ENCODE results near the gene C4orf17. TPM values are rescaled to one million over a fixed set of nuclear protein-coding genes. Genes with fewer than 3 reads are reported as not detected.

Gene C4orf17
- polyA plus RNA-seq, 3 donors: not detected

DNA sequence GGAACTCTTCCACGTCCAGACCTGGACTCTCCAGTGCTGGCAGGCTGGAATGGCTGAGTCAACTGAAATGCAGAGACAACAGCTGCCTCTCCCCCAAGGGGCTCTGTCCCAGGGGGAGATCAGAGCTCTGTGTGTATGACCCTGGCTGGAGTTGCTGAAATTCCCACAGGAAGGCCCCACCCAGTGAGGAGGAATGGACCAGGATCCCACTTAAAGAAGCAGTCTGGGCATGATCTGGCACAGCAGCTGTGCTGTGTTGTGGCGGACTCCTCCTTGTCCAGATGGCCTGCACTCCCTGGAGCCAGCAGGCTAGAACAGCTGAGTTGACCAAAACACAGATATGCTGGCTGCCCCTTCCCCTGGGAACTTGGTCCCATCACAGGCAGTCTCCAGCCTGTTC lies 25.4 kb downstream of the C4orf17 start:
- peaks cover 0 to 4% (median 0%) of the 10 kb centered on the region in 7 donors for H3K9me3 Mint-ChIP-seq
- H3K36me3 Mint-ChIP-seq: no peaks in the 10 kb centered on the region
- Histone ChIP-seq H3K27me3 (ENCODE audit: control insufficient read depth in 2 of 2, insufficient read depth in 2 of 2, low read length in 2 of 2) (no peaks in the 10 kb centered on the region), H3K4me2 (replicated peaks; ENCODE audit: extremely low read depth, low read length, poor library complexity, severe bottlenecking) (no peak overlapping the region), H3K79me2 (ENCODE audit: insufficient read depth, low read length) (no peaks in the 10 kb centered on the region), H3K4me1 (ENCODE audit: control insufficient read depth in 1 of 2, insufficient read depth in 2 of 2, low read length in 2 of 2) (no peaks in the 10 kb centered on the region), H3K36me3 (replicated peaks in 1 of 2; ENCODE audit: control insufficient read depth in 1 of 2, insufficient read depth in 2 of 2, low read length in 2 of 2) (no peaks in the 10 kb centered on the region), H4K20me1 (ENCODE audit: insufficient read depth, low read length) (no peaks in the 10 kb centered on the region), H3K27ac (ENCODE audit: low read depth in 1 of 2, low read length in 2 of 2) (no peak overlapping the region), H3K9ac (ENCODE audit: insufficient read depth, low read length, poor library complexity, severe bottlenecking) (no peak overlapping the region), H3K9me3 (replicated peaks in 1 of 2; ENCODE audit: control insufficient read depth in 1 of 2, insufficient read depth in 1 of 2, low read length in 2 of 2) (no peaks in the 10 kb centered on the region), H3K4me3 (replicated peaks in 1 of 3; ENCODE audit: low read depth in 2 of 3, low read length in 3 of 3) (no peak overlapping the region), H2AFZ (ENCODE audit: insufficient read depth, low read depth, low read length, poor library complexity, severe bottlenecking) (no peak overlapping the region)
- H3K27me3 Mint-ChIP-seq (ENCODE audit: low read depth in 3 of 3): peaks cover 0 to 3% (median 3%) of the 10 kb centered on the region in 3 donors
- TF ChIP-seq, protein P1, sequence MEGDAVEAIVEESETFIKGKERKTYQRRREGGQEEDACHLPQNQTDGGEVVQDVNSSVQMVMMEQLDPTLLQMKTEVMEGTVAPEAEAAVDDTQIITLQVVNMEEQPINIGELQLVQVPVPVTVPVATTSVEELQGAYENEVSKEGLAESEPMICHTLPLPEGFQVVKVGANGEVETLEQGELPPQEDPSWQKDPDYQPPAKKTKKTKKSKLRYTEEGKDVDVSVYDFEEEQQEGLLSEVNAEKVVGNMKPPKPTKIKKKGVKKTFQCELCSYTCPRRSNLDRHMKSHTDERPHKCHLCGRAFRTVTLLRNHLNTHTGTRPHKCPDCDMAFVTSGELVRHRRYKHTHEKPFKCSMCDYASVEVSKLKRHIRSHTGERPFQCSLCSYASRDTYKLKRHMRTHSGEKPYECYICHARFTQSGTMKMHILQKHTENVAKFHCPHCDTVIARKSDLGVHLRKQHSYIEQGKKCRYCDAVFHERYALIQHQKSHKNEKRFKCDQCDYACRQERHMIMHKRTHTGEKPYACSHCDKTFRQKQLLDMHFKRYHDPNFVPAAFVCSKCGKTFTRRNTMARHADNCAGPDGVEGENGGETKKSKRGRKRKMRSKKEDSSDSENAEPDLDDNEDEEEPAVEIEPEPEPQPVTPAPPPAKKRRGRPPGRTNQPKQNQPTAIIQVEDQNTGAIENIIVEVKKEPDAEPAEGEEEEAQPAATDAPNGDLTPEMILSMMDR (IDR thresholded peaks at IDR 0.05): no peak
- WGBS (ENCODE audit: insufficient coverage): 87% methylated on average over 2 of the region's 2 CpGs
- H3K4me3 Mint-ChIP-seq: no peak overlapping the region
- no peaks in the 10 kb centered on the region for H3K4me1 Mint-ChIP-seq
- H3K27ac Mint-ChIP-seq: no peak overlapping the region
- DNase-seq: no peak
- intact Hi-C loops (cut with micrococcal nuclease): no loop called here

DNA sequence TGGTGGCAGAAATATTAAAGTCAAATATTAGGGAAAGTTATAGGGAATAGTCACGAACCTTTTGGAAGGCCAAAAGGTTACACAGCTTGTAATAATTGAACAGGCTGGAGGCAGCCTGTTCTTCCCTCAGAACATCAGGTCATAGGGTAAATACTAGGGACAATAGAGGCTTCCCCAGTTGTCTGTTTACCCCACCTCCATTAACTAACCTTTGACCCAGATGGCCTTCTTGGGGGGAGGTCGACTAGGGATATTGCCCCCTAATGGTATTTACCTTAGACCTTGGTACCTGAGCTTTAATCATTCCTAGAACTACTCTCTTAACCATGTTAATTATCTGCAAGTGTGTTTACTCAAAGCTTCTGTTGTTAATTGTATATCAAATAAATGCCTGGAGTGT lies 26.0 kb downstream of the C4orf17 start:
- TF ChIP-seq, protein P1 (IDR thresholded peaks at IDR 0.05): no peak

More for the DNA sequence above, 26.0 kb downstream of the C4orf17 start:
- Mint-ChIP-seq H3K9me3 (peaks cover 0 to 4% (median 0%) of the 10 kb centered on the region in 7 donors), H3K4me1 (no peaks in the 10 kb centered on the region), H3K4me3 (no peak overlapping the region), H3K27ac (no peak overlapping the region), H3K36me3 (no peaks in the 10 kb centered on the region), H3K27me3 (ENCODE audit: low read depth in 3 of 3) (peaks cover 0 to 3% (median 3%) of the 10 kb centered on the region in 3 donors)
- Histone ChIP-seq H3K27ac (ENCODE audit: low read depth in 1 of 2, low read length in 2 of 2) (no peak overlapping the region), H3K36me3 (replicated peaks in 1 of 2; ENCODE audit: control insufficient read depth in 1 of 2, insufficient read depth in 2 of 2, low read length in 2 of 2) (no peaks in the 10 kb centered on the region), H4K20me1 (ENCODE audit: insufficient read depth, low read length) (no peaks in the 10 kb centered on the region), H2AFZ (ENCODE audit: insufficient read depth, low read depth, low read length, poor library complexity, severe bottlenecking) (no peak overlapping the region), H3K9me3 (replicated peaks in 1 of 2; ENCODE audit: control insufficient read depth in 1 of 2, insufficient read depth in 1 of 2, low read length in 2 of 2) (no peaks in the 10 kb centered on the region), H3K4me1 (ENCODE audit: control insufficient read depth in 1 of 2, insufficient read depth in 2 of 2, low read length in 2 of 2) (no peaks in the 10 kb centered on the region), H3K79me2 (ENCODE audit: insufficient read depth, low read length) (no peaks in the 10 kb centered on the region), H3K4me2 (replicated peaks; ENCODE audit: extremely low read depth, low read length, poor library complexity, severe bottlenecking) (no peak overlapping the region), H3K27me3 (ENCODE audit: control insufficient read depth in 2 of 2, insufficient read depth in 2 of 2, low read length in 2 of 2) (no peaks in the 10 kb centered on the region), H3K9ac (ENCODE audit: insufficient read depth, low read length, poor library complexity, severe bottlenecking) (no peak overlapping the region), H3K4me3 (replicated peaks in 1 of 3; ENCODE audit: low read depth in 2 of 3, low read length in 3 of 3) (no peak overlapping the region)
- intact Hi-C loops (cut with micrococcal nuclease): no loop called here
- DNase-seq: no peak
- no CpG with 5 or more reads among the region's 2 CpGs for WGBS (ENCODE audit: insufficient coverage)

All from CD14-positive monocyte (primary cell).